ENCODE data around the gene SPATA31A5.
"Not testable (repeated sequence)": the region's sequence is repeated elsewhere in the genome, so short reads cannot be mapped to it uniquely, and the experiment has no call there.

The SPATA31A5 gene
- 0 reads per million in 4 experiments for total RNA-seq

DNA sequence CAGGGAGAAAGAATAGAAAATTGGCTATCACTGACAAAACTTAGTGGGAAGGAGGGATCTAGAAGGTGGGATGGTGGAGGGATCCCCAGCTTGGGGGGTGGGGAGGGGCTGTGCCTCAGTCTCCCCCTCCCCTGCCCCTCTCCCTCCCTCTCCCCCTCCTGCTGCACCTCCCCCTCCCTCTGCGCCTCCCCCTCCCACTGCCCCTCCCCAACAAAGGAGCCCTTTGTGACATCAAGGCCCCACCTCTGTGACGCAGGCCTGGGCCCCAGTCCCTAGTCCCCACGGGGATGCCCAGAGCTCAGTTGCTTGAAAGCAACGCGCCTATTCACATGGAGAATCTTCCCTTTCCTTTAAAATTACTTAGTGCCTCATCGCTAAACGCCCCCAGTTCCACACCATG is at the start of gene SPATA31A5:
SPATA31A5 (plus strand) TSS at position 301 of the 400 bp plus-strand sequence; CDS start at position 330, 29 bp downstream.
- not testable (repeated sequence) for DNase-seq

DNA sequence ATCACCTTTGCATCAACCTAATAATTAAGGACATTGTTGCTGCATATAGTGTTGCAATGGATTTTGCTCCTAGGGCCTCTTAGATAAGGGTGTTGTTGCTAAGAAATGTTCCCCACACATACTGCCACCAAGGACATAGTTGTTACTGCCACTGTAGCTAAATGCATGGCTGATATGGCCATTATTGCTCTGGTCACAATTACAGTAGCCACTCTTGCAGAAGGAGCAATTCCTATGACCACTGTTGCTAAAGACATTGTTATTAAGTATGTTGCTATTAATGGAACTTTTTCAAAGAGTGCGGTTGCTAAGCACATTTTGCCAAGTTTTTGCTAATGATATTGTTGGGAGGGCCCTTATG is 48.8 kb downstream of the SPATA31A5 start:
- not testable (repeated sequence) for DNase-seq

DNA sequence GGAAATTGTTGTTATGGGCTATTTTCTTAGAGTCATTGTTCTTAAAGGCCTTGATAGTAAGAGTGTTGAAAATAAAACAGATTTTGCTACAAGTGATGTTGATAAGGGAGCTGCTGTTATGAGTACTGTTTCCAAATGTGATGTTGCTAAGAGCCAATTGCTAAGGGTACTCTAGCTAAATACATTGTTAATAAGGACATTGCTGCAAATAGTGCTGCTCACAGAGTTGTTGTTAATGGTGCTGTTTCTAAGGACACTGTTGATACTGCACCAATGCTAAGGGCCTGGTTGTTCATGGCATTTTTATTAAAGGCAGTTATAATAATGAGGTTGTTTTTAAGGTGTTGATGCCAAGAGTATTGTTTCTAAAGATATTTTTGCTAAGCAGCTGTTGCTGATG is 52.2 kb downstream of the SPATA31A5 start:
- DNase-seq, result not testable (repeated sequence)

Measured in effector CD8-positive, alpha-beta T cell (primary cell).